Fibroblast of lung (primary cell): ENCODE measurements around the gene LRIT1. TPM values are rescaled to one million over a fixed set of nuclear protein-coding genes. Genes with fewer than 3 reads are reported as not detected.

ENCODE experiments used
- DNase-seq, 2 donors: peaks; one replicate each; pipeline versions ENCODE4 v3.0.0 to v3.0.0-alpha.2; 2010; ENCODE audit warnings: low read depth in 2 of 2
- H2AFZ ChIP-seq: 2 replicates; pipeline ENCODE4 v1.5.1; 2012; ENCODE audit warnings: low read length, control low read depth, inconsistent platforms
- H3K27ac ChIP-seq: 2 replicates; pipeline ENCODE4 v1.5.1; 2011; ENCODE audit warnings: low read length, control low read depth; ENCODE audit not compliant: insufficient read depth
- H3K27me3 ChIP-seq: 2 replicates; pipeline ENCODE4 v1.5.1; 2011; ENCODE audit warnings: mild to moderate bottlenecking, low read length; ENCODE audit not compliant: control insufficient read depth, insufficient read depth
- H3K36me3 ChIP-seq: 2 replicates; pipeline ENCODE4 v1.5.1; 2011; ENCODE audit warnings: low read length; ENCODE audit not compliant: control insufficient read depth, insufficient read depth
- H3K4me1 ChIP-seq: 2 replicates; pipeline ENCODE4 v1.5.1; 2011; ENCODE audit warnings: low read length; ENCODE audit not compliant: control insufficient read depth, insufficient read depth; ENCODE audit errors: extremely low read depth
- H3K4me2 ChIP-seq: 2 replicates; pipeline ENCODE4 v1.5.1; 2011; ENCODE audit warnings: low read length, control low read depth; ENCODE audit not compliant: insufficient read depth; ENCODE audit errors: extremely low read depth
- H3K4me3 ChIP-seq, 4 experiments: fragments of 200-600 bp in 1 of 4; sonication (generic) in 1 of 4; replicated peaks in 1 of 4; 2 replicates each; pipeline ENCODE4 v1.5.1; 2011 to 2016; ENCODE audit warnings: low read length in 4 of 4, low read depth in 3 of 4, mild to moderate bottlenecking in 3 of 4, control low read depth in 2 of 4, inconsistent platforms in 1 of 4, mixed read lengths in 1 of 4; ENCODE audit not compliant: insufficient read depth in 1 of 4; ENCODE audit errors: control extremely low read depth in 1 of 4
- H3K79me2 ChIP-seq: 2 replicates; pipeline ENCODE4 v1.5.1; 2012; ENCODE audit warnings: mild to moderate bottlenecking, low read length, inconsistent platforms; ENCODE audit not compliant: control insufficient read depth, insufficient read depth
- H3K9ac ChIP-seq: 2 replicates; pipeline ENCODE4 v1.5.1; 2011; ENCODE audit warnings: mild to moderate bottlenecking, low read length, control low read depth; ENCODE audit not compliant: insufficient read depth
- H3K9me3 ChIP-seq: 2 replicates; pipeline ENCODE4 v1.5.1; 2012; ENCODE audit warnings: low read depth, low read length; ENCODE audit not compliant: control insufficient read depth, insufficient read depth
- H4K20me1 ChIP-seq: 2 replicates; pipeline ENCODE4 v1.5.1; 2011; ENCODE audit warnings: low read length; ENCODE audit not compliant: control insufficient read depth, insufficient read depth; ENCODE audit errors: extremely low read depth
- CTCF ChIP-seq, 2 donors: IDR thresholded peaks in 1 of 2; conservative IDR thresholded peaks in 1 of 2; 1 replicate in 1 of 2; 2 replicates in 1 of 2; pipeline ENCODE4 v1.5.1; 2011 to 2012; ENCODE audit warnings: low read length in 2 of 2, control low read depth in 1 of 2, inconsistent platforms in 1 of 2, low read depth in 1 of 2, mild to moderate bottlenecking in 1 of 2
- EZH2 ChIP-seq: IDR thresholded peaks from 2 replicates; pipeline ENCODE4 v1.5.1; 2012; ENCODE audit warnings: low read length, control low read depth, mild to moderate bottlenecking; ENCODE audit errors: missing control alignments
- polyA plus RNA-seq, 2 donors: library from polyadenylated mRNA; depleted of rRNA in 1 of 2; stranded (reverse) in 1 of 2; unstranded in 1 of 2; fragments of >200 nt; gene quantifications; 2 replicates each; pipeline ENCODE4 v1.2.1, GENCODE V29; 2011 to 2012; ENCODE audit warnings: missing spikeins in 1 of 2
- total RNA-seq: library from RNA; depleted of rRNA; stranded (reverse); fragments of >200 nt; gene quantifications from 2 replicates; pipeline ENCODE4 v1.2.1, GENCODE V29; 2014

The LRIT1 gene
- total and polyA plus RNA-seq, 2 donors (not counting 1 experiment from before 2014, with no cell fraction given): not detected

GRCh38 chr10:84237199-84238051 is 3.9 kb downstream of the LRIT1 start:
- H3K36me3 ChIP-seq: no peaks in the 10 kb centered on the region
- no peak overlapping the region for H3K9ac ChIP-seq
- no peak overlapping the region for H3K4me2 ChIP-seq
- H3K4me3 ChIP-seq: no peak overlapping the region
- no peaks in the 10 kb centered on the region for H3K9me3 ChIP-seq
- DNase-seq: no peak
- TF ChIP-seq EZH2 (no peak), CTCF (conservative IDR thresholded peaks at IDR 0.05 in 1 of 2, IDR thresholded peaks at IDR 0.05 in 1 of 2; ENCODE audit: low read depth in 1 of 2, low read length in 2 of 2) (no peak)
- no peak overlapping the region for H3K27ac ChIP-seq
- no peaks in the 10 kb centered on the region for H3K4me1 ChIP-seq
- H3K27me3 ChIP-seq: no peaks in the 10 kb centered on the region
- H2AFZ ChIP-seq: no peak overlapping the region
- no peaks in the 10 kb centered on the region for H3K79me2 ChIP-seq
- no peaks in the 10 kb centered on the region for H4K20me1 ChIP-seq

GRCh38 chr10:84236807-84237198 is 4.5 kb downstream of the LRIT1 start:
- Histone ChIP-seq H3K4me1 (no peaks in the 10 kb centered on the region), H4K20me1 (no peaks in the 10 kb centered on the region), H3K9ac (no peak overlapping the region), H3K4me3 (no peak overlapping the region), H3K9me3 (no peaks in the 10 kb centered on the region), H2AFZ (no peak overlapping the region), H3K79me2 (no peaks in the 10 kb centered on the region), H3K27ac (no peak overlapping the region), H3K36me3 (no peaks in the 10 kb centered on the region), H3K4me2 (no peak overlapping the region), H3K27me3 (no peaks in the 10 kb centered on the region)
- DNase-seq: no peak
- no peak for TF ChIP-seq EZH2
- no peak for TF ChIP-seq CTCF (conservative IDR thresholded peaks at IDR 0.05 in 1 of 2, IDR thresholded peaks at IDR 0.05 in 1 of 2; ENCODE audit: low read depth in 1 of 2, low read length in 2 of 2)

- Histone ChIP-seq H3K9ac (no peak overlapping the region), H3K4me1 (no peaks in the 10 kb centered on the region), H3K9me3 (no peaks in the 10 kb centered on the region), H3K4me2 (no peak overlapping the region), H4K20me1 (no peaks in the 10 kb centered on the region), H3K27ac (no peak overlapping the region), H2AFZ (no peak overlapping the region), H3K4me3 (no peak overlapping the region), H3K79me2 (no peaks in the 10 kb centered on the region), H3K36me3 (no peaks in the 10 kb centered on the region), H3K27me3 (no peaks in the 10 kb centered on the region)
- no peak for DNase-seq
- TF ChIP-seq EZH2: no peak
- no peak for TF ChIP-seq CTCF (conservative IDR thresholded peaks at IDR 0.05 in 1 of 2, IDR thresholded peaks at IDR 0.05 in 1 of 2; ENCODE audit: low read depth in 1 of 2, low read length in 2 of 2)
These were observed 6.2 kb downstream of the LRIT1 start for GRCh38 chr10:84235096-84235495.
